ENCODE data around the gene AGXT2. TPM values are rescaled to one million over a fixed set of nuclear protein-coding genes. Genes with fewer than 3 reads are reported as not detected.

The AGXT2 gene
- total RNA-seq, 4 donors from 2014 or later, result not detected

DNA sequence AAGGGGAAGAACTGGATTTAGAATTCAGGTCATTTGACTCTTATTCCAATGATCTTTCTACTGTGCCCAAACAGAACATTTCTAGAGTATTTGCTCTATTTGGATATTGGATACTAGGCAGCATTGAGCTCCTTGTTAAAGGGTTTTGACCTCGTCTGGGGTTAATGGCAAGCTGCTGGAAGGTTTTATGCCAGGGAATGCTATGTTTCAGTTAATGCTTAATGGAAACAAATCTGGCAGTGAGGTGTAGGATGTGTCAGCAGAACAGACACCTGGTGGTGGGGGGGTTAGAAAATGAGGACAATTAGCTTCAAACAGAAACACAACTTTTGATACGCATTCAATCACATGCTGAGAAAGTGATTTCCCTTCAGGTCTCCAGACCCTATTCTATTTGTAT, 51.5 kb downstream of the AGXT2 start:
- intact Hi-C loops (cut with DNase I; ENCODE audit: low total_unique reads), result no loop called here
- DNase-seq (ENCODE audit: low spot score in 2 of 2), result no peak
- WGBS, 2 donors, result 75% methylated on average over 2 of the region's 2 CpGs
- no peak overlapping the region for H3K4me3 ChIP-seq (ENCODE audit: low read depth, poor library complexity, severe bottlenecking)
- TF ChIP-seq, protein P1, sequence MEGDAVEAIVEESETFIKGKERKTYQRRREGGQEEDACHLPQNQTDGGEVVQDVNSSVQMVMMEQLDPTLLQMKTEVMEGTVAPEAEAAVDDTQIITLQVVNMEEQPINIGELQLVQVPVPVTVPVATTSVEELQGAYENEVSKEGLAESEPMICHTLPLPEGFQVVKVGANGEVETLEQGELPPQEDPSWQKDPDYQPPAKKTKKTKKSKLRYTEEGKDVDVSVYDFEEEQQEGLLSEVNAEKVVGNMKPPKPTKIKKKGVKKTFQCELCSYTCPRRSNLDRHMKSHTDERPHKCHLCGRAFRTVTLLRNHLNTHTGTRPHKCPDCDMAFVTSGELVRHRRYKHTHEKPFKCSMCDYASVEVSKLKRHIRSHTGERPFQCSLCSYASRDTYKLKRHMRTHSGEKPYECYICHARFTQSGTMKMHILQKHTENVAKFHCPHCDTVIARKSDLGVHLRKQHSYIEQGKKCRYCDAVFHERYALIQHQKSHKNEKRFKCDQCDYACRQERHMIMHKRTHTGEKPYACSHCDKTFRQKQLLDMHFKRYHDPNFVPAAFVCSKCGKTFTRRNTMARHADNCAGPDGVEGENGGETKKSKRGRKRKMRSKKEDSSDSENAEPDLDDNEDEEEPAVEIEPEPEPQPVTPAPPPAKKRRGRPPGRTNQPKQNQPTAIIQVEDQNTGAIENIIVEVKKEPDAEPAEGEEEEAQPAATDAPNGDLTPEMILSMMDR (IDR thresholded peaks at IDR 0.05), result no peak
- no peak for TF ChIP-seq POLR2A (IDR thresholded peaks at IDR 0.05)

DNA sequence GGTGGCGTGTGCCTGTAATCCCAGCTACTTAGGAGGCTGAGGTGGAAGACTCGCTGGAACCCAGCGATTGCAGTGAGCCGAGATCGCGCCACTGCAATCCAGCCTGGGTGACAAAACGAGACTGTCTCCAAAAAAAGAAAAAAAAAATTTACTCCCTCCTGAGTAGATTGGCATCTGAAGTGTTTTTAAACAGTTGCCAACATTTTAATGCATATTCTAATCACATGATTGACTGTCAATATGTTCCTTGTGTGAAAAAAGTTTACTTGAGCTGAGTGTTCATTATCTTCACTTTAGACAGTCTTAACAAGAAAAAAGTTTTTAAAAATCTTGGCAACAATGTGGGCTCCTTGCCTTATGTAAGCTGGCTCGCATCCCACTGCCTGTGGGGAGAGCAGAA, 53.8 kb downstream of the AGXT2 start:
- no peak for TF ChIP-seq POLR2A (IDR thresholded peaks at IDR 0.05)
- TF ChIP-seq, protein P1 (IDR thresholded peaks at IDR 0.05), result no peak
- WGBS, 2 donors, result 70 to 82% methylated on average over 8 of the region's 8 CpGs
- intact Hi-C loops (cut with DNase I; ENCODE audit: low total_unique reads), result no loop called here
- no peak overlapping the region for H3K4me3 ChIP-seq (ENCODE audit: low read depth, poor library complexity, severe bottlenecking)
- no peak for DNase-seq (ENCODE audit: low spot score in 2 of 2)

DNA sequence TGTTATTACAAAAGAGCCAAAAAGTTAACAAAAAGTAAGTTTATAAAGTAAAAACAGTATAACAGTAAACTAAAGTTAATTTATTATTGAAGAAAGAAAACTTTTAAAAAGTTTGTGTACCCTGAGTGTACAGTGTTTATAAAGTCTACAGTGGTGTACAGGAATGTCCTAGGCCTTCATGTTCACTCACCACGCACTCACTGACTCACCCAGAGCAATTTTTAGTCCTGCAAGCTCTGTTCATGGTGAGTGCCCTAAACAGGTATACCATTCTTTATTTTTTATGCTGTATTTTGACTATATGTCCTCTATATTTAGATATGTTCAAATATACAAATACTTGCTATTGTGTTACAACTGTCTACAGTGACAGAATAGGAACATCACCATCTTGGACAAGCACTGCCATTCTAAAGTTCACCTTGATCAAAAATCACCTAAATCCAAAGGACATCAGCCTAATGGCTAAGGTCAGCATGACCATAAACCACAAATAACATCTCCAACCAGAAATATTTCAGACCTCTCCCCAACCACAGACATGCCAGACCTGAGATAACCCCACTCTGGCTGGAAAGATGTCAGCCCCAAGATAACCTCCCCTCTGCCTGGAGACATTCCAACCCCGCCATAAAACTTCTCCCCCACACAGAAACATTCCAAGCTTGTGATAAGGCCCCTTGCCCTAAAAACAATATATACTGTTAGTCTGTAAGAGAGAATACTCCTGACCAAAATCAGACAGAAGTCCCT, 56.1 kb downstream of the AGXT2 start:
- DNase-seq (ENCODE audit: low spot score in 2 of 2), result no peak
- H3K4me3 ChIP-seq (ENCODE audit: low read depth, poor library complexity, severe bottlenecking), result no peak overlapping the region
- no peak for TF ChIP-seq POLR2A (IDR thresholded peaks at IDR 0.05)
- TF ChIP-seq, protein P1 (IDR thresholded peaks at IDR 0.05), result no peak
- intact Hi-C loops (cut with DNase I; ENCODE audit: low total_unique reads), result no loop called here
- WGBS, 2 donors, result 80 to 90% methylated on average over 2 of the region's 2 CpGs

DNA sequence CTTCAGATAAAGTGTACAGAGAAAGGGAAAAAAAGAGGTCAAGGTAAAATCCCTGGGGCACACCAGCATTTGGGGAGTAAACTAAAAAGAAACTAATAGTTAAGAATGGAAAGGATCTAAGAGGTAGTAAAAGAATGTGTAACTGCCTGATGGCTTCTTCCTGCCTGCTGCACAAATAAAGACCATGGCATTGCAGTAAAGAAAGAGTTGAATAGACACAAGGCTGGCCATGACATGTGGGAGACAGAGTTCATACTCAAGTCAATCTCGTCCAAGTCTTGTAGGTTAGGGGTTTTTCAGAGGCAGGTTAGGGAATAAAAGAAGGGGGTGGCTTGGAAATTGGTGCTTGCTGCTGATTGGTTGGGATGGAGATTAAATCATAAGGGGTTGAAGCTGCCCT, 60.8 kb downstream of the AGXT2 start:
- no peak for DNase-seq (ENCODE audit: low spot score in 2 of 2)
- no peak for TF ChIP-seq POLR2A (IDR thresholded peaks at IDR 0.05)
- TF ChIP-seq, protein P1 (IDR thresholded peaks at IDR 0.05), result no peak
- H3K4me3 ChIP-seq (ENCODE audit: low read depth, poor library complexity, severe bottlenecking), result no peak overlapping the region
- intact Hi-C loops (cut with DNase I; ENCODE audit: low total_unique reads), result no loop called here
- WGBS, 2 donors, result 92 to 93% methylated on average over 1 of the region's 1 CpG

DNA sequence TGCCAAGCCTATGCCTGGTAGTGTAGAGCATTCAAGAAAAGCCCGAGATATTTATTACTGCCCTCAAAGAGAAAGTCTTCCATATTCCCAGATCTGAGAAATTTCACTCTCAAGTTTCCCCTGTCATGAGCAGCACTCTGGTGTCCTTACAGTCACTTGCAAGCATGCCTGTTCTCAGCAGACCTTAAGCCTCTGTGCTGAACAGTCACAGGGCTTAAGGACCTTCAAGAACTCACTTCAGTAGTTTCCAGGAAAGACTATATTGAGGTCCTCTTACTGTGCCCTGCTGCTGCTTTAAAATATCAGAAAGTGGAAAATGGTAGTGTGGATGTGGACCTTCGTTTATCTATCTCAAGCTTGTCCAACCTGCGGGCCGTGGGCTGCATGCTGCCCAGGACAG, 64.9 kb downstream of the AGXT2 start:
- H3K4me3 ChIP-seq (ENCODE audit: low read depth, poor library complexity, severe bottlenecking), result no peak overlapping the region
- 89 to 92% methylated on average over 4 of the region's 4 CpGs for WGBS, 2 donors
- intact Hi-C loops (cut with DNase I; ENCODE audit: low total_unique reads), result no loop called here
- no peak for DNase-seq (ENCODE audit: low spot score in 2 of 2)
- TF ChIP-seq POLR2A (IDR thresholded peaks at IDR 0.05), result no peak
- TF ChIP-seq, protein P1 (IDR thresholded peaks at IDR 0.05), result no peak

DNA sequence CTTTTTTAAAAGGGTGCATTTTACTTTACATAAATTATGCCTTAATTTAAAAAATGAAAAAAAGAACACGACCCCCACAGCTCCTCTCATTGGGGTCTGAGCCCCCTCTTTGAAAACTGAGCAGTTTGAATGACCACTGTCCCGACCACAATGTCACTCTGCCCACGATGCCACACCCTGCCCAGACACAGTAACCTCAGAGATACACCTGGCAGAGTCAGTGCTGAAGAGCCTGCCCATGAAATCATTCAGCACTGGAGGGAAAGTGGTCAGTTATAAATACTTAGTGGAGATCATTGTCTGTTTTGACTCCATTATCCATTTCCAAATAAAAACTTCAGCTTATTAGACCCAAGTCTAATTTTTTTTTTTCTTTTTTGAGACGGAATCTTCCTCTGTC, 69.1 kb downstream of the AGXT2 start:
- no peak overlapping the region for H3K4me3 ChIP-seq (ENCODE audit: low read depth, poor library complexity, severe bottlenecking)
- 52 to 63% methylated on average over 4 of the region's 4 CpGs for WGBS, 2 donors
- intact Hi-C loops (cut with DNase I; ENCODE audit: low total_unique reads), result no loop called here
- TF ChIP-seq, protein P1 (IDR thresholded peaks at IDR 0.05), result no peak
- no peak for TF ChIP-seq POLR2A (IDR thresholded peaks at IDR 0.05)
- no peak for DNase-seq (ENCODE audit: low spot score in 2 of 2)
